HEK293 (cell line): ENCODE data around the gene ARFIP2.

Source experiments
- CTCF ChIA-PET: fragments of 350-600 bp; formaldehyde crosslinking; extraction: SDS; loops from one replicate; lab custom pipeline; 2021; ENCODE audit warnings: antibody characterized with exemption; lab: Yijun Ruan, JAX
- POLR2A ChIA-PET: fragments of 300-600 bp; formaldehyde crosslinking; extraction: SDS; loops from one replicate; lab custom pipeline; 2020; ENCODE audit warnings: antibody characterized with exemption, inconsistent platforms; lab: Yijun Ruan, JAX
- H3K27ac ChIP-seq: fragments of 200-500 bp; sonication (Bioruptor generic); 2 replicates; pipeline ENCODE4 v1.5.1; 2014; ENCODE audit warnings: low read depth, low read length, control low read depth, inconsistent platforms; ENCODE audit errors: extremely low read depth
- H3K36me3 ChIP-seq, 2 experiments: fragments of 200-500 bp in 1 of 2; sonication (Bioruptor generic) in 1 of 2; 1 replicate in 1 of 2; 2 replicates in 1 of 2; pipeline ENCODE4 v1.5.1; 2014 to 2017; ENCODE audit warnings: inconsistent platforms in 2 of 2, low read length in 2 of 2; ENCODE audit not compliant: control insufficient read depth in 2 of 2, insufficient read depth in 1 of 2
- H3K4me1 ChIP-seq: fragments of 200-500 bp; sonication (Bioruptor generic); 2 replicates; pipeline ENCODE4 v1.5.1; 2014; ENCODE audit warnings: mild to moderate bottlenecking, low read length, inconsistent platforms; ENCODE audit not compliant: control insufficient read depth, insufficient read depth
- H3K4me3 ChIP-seq: 2 replicates; pipeline ENCODE4 v1.5.1; 2011; ENCODE audit warnings: low read depth, mild to moderate bottlenecking, control low read depth, low read length, moderate library complexity
- H3K9me3 ChIP-seq: fragments of 200-500 bp; sonication (Bioruptor generic); 2 replicates; pipeline ENCODE4 v1.5.1; 2014; ENCODE audit warnings: low read depth, low read length, inconsistent platforms; ENCODE audit not compliant: control insufficient read depth, insufficient read depth
- AEBP2 ChIP-seq: fragments of 450-650 bp; formaldehyde crosslinking; IDR thresholded peaks from 2 replicates; pipeline ENCODE4 v1.5.1; 2016; ENCODE audit warnings: missing biosample characterization, missing genetic modification characterization, borderline replicate concordance
- HOXA7 ChIP-seq: sonication (generic); formaldehyde crosslinking; IDR thresholded peaks from 2 replicates; pipeline ENCODE4 v1.8.1; 2022; ENCODE audit warnings: missing genetic modification reagents, borderline replicate concordance
- KLF9 ChIP-seq: fragments of 450-650 bp; formaldehyde crosslinking; IDR thresholded peaks from 2 replicates; pipeline ENCODE4 v1.5.1; 2016; ENCODE audit warnings: missing biosample characterization, missing genetic modification characterization, low read depth
- SCRT2 ChIP-seq: fragments of 450-650 bp; formaldehyde crosslinking; IDR thresholded peaks from 2 replicates; pipeline ENCODE4 v1.5.1; 2016; ENCODE audit warnings: missing biosample characterization, missing genetic modification characterization
- ZBTB11 ChIP-seq: fragments of 450-650 bp; formaldehyde crosslinking; conservative IDR thresholded peaks from 2 replicates; pipeline ENCODE4 v1.5.1; 2016; ENCODE audit warnings: low read depth, missing biosample characterization, missing genetic modification characterization
- ZBTB17 ChIP-seq: fragments of 450-650 bp; formaldehyde crosslinking; IDR thresholded peaks from 2 replicates; pipeline ENCODE4 v1.5.1; 2016; ENCODE audit warnings: missing biosample characterization, missing genetic modification characterization
- ZNF169 ChIP-seq: fragments of 450-650 bp; formaldehyde crosslinking; IDR thresholded peaks from 2 replicates; pipeline ENCODE4 v1.5.1; 2016; ENCODE audit warnings: missing biosample characterization, missing genetic modification characterization
- ZNF174 ChIP-seq: fragments of 450-650 bp; formaldehyde crosslinking; IDR thresholded peaks from 2 replicates; pipeline ENCODE4 v1.5.0; 2017; ENCODE audit warnings: missing biosample characterization, mild to moderate bottlenecking, missing genetic modification characterization
- ZNF19 ChIP-seq: fragments of 450-650 bp; formaldehyde crosslinking; IDR thresholded peaks from 2 replicates; pipeline ENCODE4; 2016; ENCODE audit warnings: missing biosample characterization, missing genetic modification characterization, low read depth
- ZNF202 ChIP-seq: fragments of 450-650 bp; formaldehyde crosslinking; IDR thresholded peaks from 2 replicates; pipeline ENCODE4 v1.5.1; 2016; ENCODE audit warnings: missing biosample characterization, missing genetic modification characterization, borderline replicate concordance
- ZNF398 ChIP-seq: fragments of 450-650 bp; formaldehyde crosslinking; IDR thresholded peaks from 2 replicates; pipeline ENCODE4 v1.5.1; 2017; ENCODE audit warnings: missing biosample characterization, missing genetic modification characterization
- ZNF473 ChIP-seq: fragments of 450-650 bp; formaldehyde crosslinking; IDR thresholded peaks from 2 replicates; pipeline ENCODE4 v1.5.1; 2017; ENCODE audit warnings: missing biosample characterization, missing genetic modification characterization
- ZNF623 ChIP-seq: fragments of 450-650 bp; formaldehyde crosslinking; IDR thresholded peaks from 2 replicates; pipeline ENCODE4 v1.5.1; 2016; ENCODE audit warnings: missing biosample characterization, missing genetic modification characterization
- ZNF639 ChIP-seq: fragments of 450-650 bp; formaldehyde crosslinking; IDR thresholded peaks from 2 replicates; pipeline ENCODE4 v1.5.1; 2016; ENCODE audit warnings: missing biosample characterization, missing genetic modification characterization
- ZNF664 ChIP-seq: fragments of 450-650 bp; formaldehyde crosslinking; IDR thresholded peaks from 2 replicates; pipeline ENCODE4 v1.5.1; 2016; ENCODE audit warnings: missing biosample characterization, missing genetic modification characterization
- ZNF777 ChIP-seq: fragments of 450-650 bp; formaldehyde crosslinking; IDR thresholded peaks from 2 replicates; pipeline ENCODE4 v1.5.1; 2017; ENCODE audit warnings: missing biosample characterization, missing genetic modification characterization, borderline replicate concordance
- ZNF791 ChIP-seq: fragments of 450-650 bp; formaldehyde crosslinking; IDR thresholded peaks from 2 replicates; pipeline ENCODE4 v1.5.1; 2016; ENCODE audit warnings: missing biosample characterization, missing genetic modification characterization

The ARFIP2 gene

GRCh38 chr11:6488821-6489220 lies 7.7 kb upstream of the ARFIP2 start:
- peaks cover 3 to 86% of the 10 kb centered on the region in 2 experiments; a peak in 2 of 3 replicates for H3K36me3 ChIP-seq
- CTCF ChIA-PET: interaction anchor here (0.9 to 2.6 kb wide), 3 partner anchors 14 to 135 kb away, joined by 3 to 10 read pairs (median 5); no protein-coding TSS in a partner anchor
- no peak for TF ChIP-seq ZNF398 (tag by site-specific recombination)
- TF ChIP-seq ZNF664 (tag by site-specific recombination): no peak
- TF ChIP-seq, all 188 proteins: peak for 0
- Histone ChIP-seq H3K4me3 (no peak overlapping the region), H3K4me1 (no peaks in the 10 kb centered on the region), H3K9me3 (no peaks in the 10 kb centered on the region), H3K27ac (no peak overlapping the region)
- POLR2A ChIA-PET: no interaction called here

- H3K9me3 ChIP-seq: no peaks in the 10 kb centered on the region
- H3K4me1 ChIP-seq: no peaks in the 10 kb centered on the region
- POLR2A ChIA-PET: no interaction called here
- peaks cover 3 to 86% of the 10 kb centered on the region in 2 experiments; a peak in 2 of 3 replicates for H3K36me3 ChIP-seq
- CTCF ChIA-PET: interaction anchor here (2.6 kb wide), 1 partner anchor 110 kb away, joined by 10 read pairs; no protein-coding TSS in a partner anchor
- H3K27ac ChIP-seq: no peak overlapping the region
- no peak for TF ChIP-seq KLF9 (tag by site-specific recombination)
- no peak for TF ChIP-seq ZBTB17
- no peak for TF ChIP-seq HOXA7 (CRISPR knock-in tag)
- TF ChIP-seq ZNF639 (tag by site-specific recombination): no peak
- no peak for TF ChIP-seq ZNF174 (tag by site-specific recombination)
- TF ChIP-seq SCRT2 (tag by site-specific recombination): no peak
- TF ChIP-seq ZNF169 (tag by site-specific recombination): no peak
- no peak for TF ChIP-seq ZNF791 (tag by site-specific recombination)
- no peak for TF ChIP-seq AEBP2 (tag by site-specific recombination)
- TF ChIP-seq ZNF202 (tag by site-specific recombination): no peak
- no peak for TF ChIP-seq ZBTB11 (tag by site-specific recombination)
- no peak overlapping the region for H3K4me3 ChIP-seq
Measured at GRCh38 chr11:6488342-6488741, 7.2 kb upstream of the ARFIP2 start.

GRCh38 chr11:6486938-6487337 lies 5.8 kb upstream of the ARFIP2 start:
- no peak for TF ChIP-seq ZNF777
- no peak for TF ChIP-seq ZNF473
- no peak for TF ChIP-seq ZNF19 (tag by site-specific recombination)
- TF ChIP-seq ZNF623 (tag by site-specific recombination): no peak
- ChIA-PET POLR2A (no interaction called here), CTCF (interaction anchor here (0.7 to 1.3 kb wide), 4 partner anchors 19 to 182 kb away, joined by 3 to 6 read pairs (median 5); no protein-coding TSS in a partner anchor)
- Histone ChIP-seq H3K9me3 (no peaks in the 10 kb centered on the region), H3K4me3 (no peak overlapping the region), H3K36me3 (peaks cover 3 to 89% of the 10 kb centered on the region in 2 experiments; a peak in 2 of 3 replicates), H3K27ac (no peak overlapping the region), H3K4me1 (no peaks in the 10 kb centered on the region)
